GM12878 (cell line): ENCODE data around the gene CENPF. TPM values are rescaled to one million over a fixed set of nuclear protein-coding genes. Genes with fewer than 3 reads are reported as not detected.

Experiments used
- ATAC-seq: fragments of 200-7000 bp; cut with Tn5 transposase; 3 replicates; pipeline ENCODE4 v1.9.1; 2020; ENCODE audit warnings: mild to moderate bottlenecking, moderate library complexity
- BruUV-seq: library from RNA; stranded (reverse); fragments of 400-500 nt; replicated peaks from 2 replicates; lab custom pipeline; 2021; lab: Mats Ljungman, UMichigan
- CTCF ChIA-PET: fragments of 300-600 bp; sonication (Branson Sonifier 250); formaldehyde crosslinking; extraction: SDS; loops from one replicate; lab custom pipeline; 2021; ENCODE audit warnings: inconsistent platforms; lab: Yijun Ruan, JAX
- POLR2A ChIA-PET: fragments of 350-600 bp; formaldehyde crosslinking; extraction: SDS; loops from one replicate; lab custom pipeline; 2021; ENCODE audit warnings: inconsistent platforms; lab: Charles Lee
- RAD21 ChIA-PET: fragments of 300-600 bp; sonication (Branson Sonifier 250); formaldehyde crosslinking; loops from one replicate; lab custom pipeline; 2023; ENCODE audit warnings: antibody characterized with exemption; ENCODE audit not compliant: unreplicated experiment; lab: Charles Lee
- SMC1A ChIA-PET: fragments of 300-600 bp; sonication (Branson Sonifier 250); formaldehyde crosslinking; loops from one replicate; lab custom pipeline; 2023; ENCODE audit not compliant: unreplicated experiment, uncharacterized antibody; lab: Charles Lee
- DNase-seq: peaks from one replicate; pipeline ENCODE4 v3.0.0-alpha.2; 2011; ENCODE audit warnings: low read depth, low spot score
- FAIRE-seq: peaks from 3 replicates; lab custom pipeline; 2011; peaks lifted over from hg19 to GRCh38; lab: Jason Lieb, UNC
- H2AFZ ChIP-seq: 2 replicates; pipeline ENCODE4 v1.6.0; 2011; ENCODE audit warnings: low read depth, low read length, control low read depth; ENCODE audit not compliant: control insufficient read depth
- H3K27ac ChIP-seq: 2 replicates; pipeline ENCODE4 v1.5.1; 2011; ENCODE audit warnings: control low read depth; ENCODE audit not compliant: control insufficient read depth, insufficient read depth
- H3K27me3 ChIP-seq, 2 experiments: replicated peaks in 1 of 2; 2 replicates each; pipeline versions ENCODE4 v1.6.0 to v1.6.1; 2011; ENCODE audit warnings: low read length in 1 of 2; ENCODE audit not compliant: control insufficient read depth in 2 of 2, insufficient read depth in 2 of 2
- H3K36me3 ChIP-seq, 2 experiments: 2 replicates each; pipeline ENCODE4 v1.5.1; 2011; ENCODE audit warnings: low read length in 1 of 2; ENCODE audit not compliant: control insufficient read depth in 2 of 2, insufficient read depth in 2 of 2
- H3K4me1 ChIP-seq: 2 replicates; pipeline ENCODE4 v1.6.1; 2011; ENCODE audit warnings: mild to moderate bottlenecking, low read length, moderate library complexity, mixed read lengths; ENCODE audit not compliant: control insufficient read depth, insufficient read depth
- H3K4me2 ChIP-seq: 2 replicates; pipeline ENCODE4 v1.6.0; 2011; ENCODE audit warnings: control low read depth; ENCODE audit not compliant: control insufficient read depth, insufficient read depth
- H3K4me3 ChIP-seq: fragments of 200-600 bp; sonication (generic); 2 replicates; pipeline ENCODE4 v1.5.1; 2016
- H3K79me2 ChIP-seq: 2 replicates; pipeline ENCODE4 v1.6.0; 2011; ENCODE audit warnings: low read length; ENCODE audit not compliant: control insufficient read depth, insufficient read depth
- H3K9ac ChIP-seq: 2 replicates; pipeline ENCODE4 v1.8.0; 2011; ENCODE audit warnings: low read length, control low read depth, mixed read lengths; ENCODE audit not compliant: control insufficient read depth, insufficient read depth
- H3K9me3 ChIP-seq: replicated peaks from 3 replicates; pipeline ENCODE4 v1.5.1; 2011; ENCODE audit warnings: mild to moderate bottlenecking, low read length; ENCODE audit not compliant: control insufficient read depth, insufficient read depth
- H4K20me1 ChIP-seq: 2 replicates; pipeline ENCODE4 v1.6.0; 2011; ENCODE audit not compliant: control insufficient read depth, insufficient read depth
- BRCA1 ChIP-seq: IDR thresholded peaks from 2 replicates; pipeline ENCODE4 v1.6.1; 2011; ENCODE audit warnings: low read depth, low read length, improper control_type of control experiment
- CREM ChIP-seq: IDR thresholded peaks from 2 replicates; pipeline ENCODE4 v1.6.1; 2014; ENCODE audit warnings: antibody characterized with exemption, low read depth
- FOXK2 ChIP-seq: fragments of 450-650 bp; IDR thresholded peaks from 2 replicates; pipeline ENCODE4 v1.6.1; 2017; ENCODE audit warnings: mild to moderate bottlenecking, moderate library complexity
- LARP7 ChIP-seq: fragments of 450-650 bp; IDR thresholded peaks from 2 replicates; pipeline ENCODE4 v1.6.1; 2017; ENCODE audit warnings: mild to moderate bottlenecking
- SRF ChIP-seq, 2 experiments: IDR thresholded peaks; 2 replicates each; pipeline ENCODE4 v1.6.1; 2011; ENCODE audit warnings: low read depth in 2 of 2, low read length in 2 of 2, mild to moderate bottlenecking in 1 of 2, moderate library complexity in 1 of 2
- TCF7 ChIP-seq: IDR thresholded peaks from 2 replicates; pipeline ENCODE4 v1.6.1; 2014; ENCODE audit warnings: antibody characterized with exemption, borderline replicate concordance
- WGBS: methylation state at CpG from one replicate; pipeline ENCODE4 v1.1.6; 2016; ENCODE audit warnings: low lambda C conversion rate; ENCODE audit not compliant: insufficient replicate concordance, insufficient coverage; ENCODE audit errors: missing lambda C conversion rate; 5-methylcytosine and 5-hydroxymethylcytosine counted together
- in situ Hi-C: fragments of 300-500 bp; cut with MboI; formaldehyde crosslinking; loops from 9 replicates; pipeline ENCODE4 v1.14.3; 2018; ENCODE audit warnings: mixed read lengths
- intact Hi-C: fragments of 100-400 bp; cut with micrococcal nuclease; formaldehyde crosslinking; loops from one replicate; pipeline ENCODE4 v1.14.2; 2022; ENCODE audit not compliant: unreplicated experiment
- polyA plus RNA-seq, 11 experiments: library from polyadenylated mRNA; depleted of rRNA in 4 of 11; unstranded in 6 of 11; stranded (reverse) in 5 of 11; fragments of >200 nt; fragmentation: Nextera tagmentation in 4 of 11; fragmentation: Illumina TruSeq in 1 of 11; extraction: Ambion mirVana in 4 of 11; extraction: Trizol in 1 of 11; gene quantifications; 1 replicate in 1 of 11; 2 replicates in 10 of 11; pipeline versions ENCODE4 v1.2.1 to v1.2.3, GENCODE V29; 2011 to 2016; ENCODE audit warnings: inconsistent platforms in 2 of 11, missing spikeins in 2 of 11, low read depth in 1 of 11
- total RNA-seq, 4 experiments: library from RNA; depleted of rRNA in 3 of 4; stranded (reverse); fragments of >200 nt in 3 of 4; fragmentation: Illumina TruSeq in 1 of 4; extraction: Trizol in 1 of 4; gene quantifications; 2 replicates each; pipeline versions ENCODE4 v1.2.1 to v1.2.3, GENCODE V29; 2013 to 2021
- TF ChIP-seq, protein P1 (sequence below): fragments of 450-650 bp; IDR thresholded peaks from 2 replicates; pipeline ENCODE4 v1.6.1; 2017; ENCODE audit warnings: mild to moderate bottlenecking, low read depth, inconsistent platforms; ENCODE audit not compliant: poor library complexity, severe bottlenecking

CENPF gene
- total and polyA plus RNA-seq, 10 of the 15 experiments (the other 5 are each of a cell fraction or from before 2014, with no cell fraction given) = 26.0 to 132 (median 70.5) TPM

GRCh38 chr1:214702556-214702955 is 99.6 kb downstream of the CENPF start:
- 50% methylated on average over 1 of the region's 1 CpG for WGBS

More at GRCh38 chr1:214702556-214702955, 99.6 kb downstream of the CENPF start:
- Histone ChIP-seq H3K9ac (no peak overlapping the region), H2AFZ (no peak overlapping the region), H3K4me1 (no peaks in the 10 kb centered on the region), H3K79me2 (no peaks in the 10 kb centered on the region), H3K4me3 (no peak overlapping the region), H3K27ac (no peak overlapping the region), H3K27me3 (no peaks in the 10 kb centered on the region), H3K9me3 (no peaks in the 10 kb centered on the region), H3K4me2 (no peak overlapping the region), H4K20me1 (no peaks in the 10 kb centered on the region), H3K36me3 (no peaks in the 10 kb centered on the region)
- ChIA-PET SMC1A (no interaction called here), CTCF (no interaction called here), RAD21 (no interaction called here), POLR2A (no interaction called here)
- DNase-seq (no peak), ATAC-seq (peak; percentile 45; the same call in 2 of the 3 replicates), FAIRE-seq (no peak)
- in situ Hi-C loops (no loop called here), intact Hi-C loops (no loop called here)
- no peak for TF ChIP-seq FOXK2
- no peak for TF ChIP-seq SRF (IDR thresholded peaks at IDR 0.05; ENCODE audit: low read depth in 2 of 2, low read length in 2 of 2)
- TF ChIP-seq BRCA1 = no peak
- TF ChIP-seq, protein P1, sequence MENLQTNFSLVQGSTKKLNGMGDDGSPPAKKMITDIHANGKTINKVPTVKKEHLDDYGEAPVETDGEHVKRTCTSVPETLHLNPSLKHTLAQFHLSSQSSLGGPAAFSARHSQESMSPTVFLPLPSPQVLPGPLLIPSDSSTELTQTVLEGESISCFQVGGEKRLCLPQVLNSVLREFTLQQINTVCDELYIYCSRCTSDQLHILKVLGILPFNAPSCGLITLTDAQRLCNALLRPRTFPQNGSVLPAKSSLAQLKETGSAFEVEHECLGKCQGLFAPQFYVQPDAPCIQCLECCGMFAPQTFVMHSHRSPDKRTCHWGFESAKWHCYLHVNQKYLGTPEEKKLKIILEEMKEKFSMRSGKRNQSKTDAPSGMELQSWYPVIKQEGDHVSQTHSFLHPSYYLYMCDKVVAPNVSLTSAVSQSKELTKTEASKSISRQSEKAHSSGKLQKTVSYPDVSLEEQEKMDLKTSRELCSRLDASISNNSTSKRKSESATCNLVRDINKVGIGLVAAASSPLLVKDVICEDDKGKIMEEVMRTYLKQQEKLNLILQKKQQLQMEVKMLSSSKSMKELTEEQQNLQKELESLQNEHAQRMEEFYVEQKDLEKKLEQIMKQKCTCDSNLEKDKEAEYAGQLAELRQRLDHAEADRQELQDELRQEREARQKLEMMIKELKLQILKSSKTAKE = no peak
- TF ChIP-seq TCF7 = no peak
- no peak for TF ChIP-seq LARP7
- TF ChIP-seq CREM = no peak
- no TSS peak for BruUV-seq
